PC-3 (cell line): ENCODE measurements around the gene RNF148.

Experiments used
- EZH2phosphoT487 ChIP-seq: fragments of 300-600 bp; sonication (generic); IDR thresholded peaks from 2 replicates; pipeline ENCODE4 v1.6.1; 2018; ENCODE audit warnings: mild to moderate bottlenecking, antibody characterized with exemption, low read length, borderline replicate concordance
- TF ChIP-seq, protein P1 (sequence below): fragments of 300-600 bp; sonication (generic); conservative IDR thresholded peaks from 2 replicates; pipeline ENCODE4 v1.5.1; 2017; ENCODE audit warnings: antibody characterized with exemption, low read depth, mild to moderate bottlenecking, low read length

DNA sequence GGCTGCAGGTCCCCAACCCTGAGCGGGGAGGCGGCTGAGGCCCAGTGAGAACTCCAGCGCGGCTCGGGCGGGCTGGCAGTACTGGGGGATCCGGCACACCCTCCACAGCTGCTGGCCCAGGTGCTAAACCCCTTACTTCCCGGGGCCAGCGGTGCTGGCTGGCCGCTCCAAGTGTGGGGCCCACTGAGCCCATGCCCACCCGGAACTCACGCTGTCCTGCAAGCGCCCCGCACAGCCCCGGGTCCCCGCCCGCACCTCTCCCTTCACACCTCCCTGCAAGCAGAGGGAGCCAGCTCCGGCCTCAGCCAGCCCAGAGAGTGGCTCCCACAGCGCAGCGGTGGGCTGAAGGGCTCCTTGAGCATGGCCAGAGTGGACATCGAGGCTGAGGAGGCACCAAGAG is 28.8 kb downstream of the RNF148 start:
- TF ChIP-seq, protein P1, sequence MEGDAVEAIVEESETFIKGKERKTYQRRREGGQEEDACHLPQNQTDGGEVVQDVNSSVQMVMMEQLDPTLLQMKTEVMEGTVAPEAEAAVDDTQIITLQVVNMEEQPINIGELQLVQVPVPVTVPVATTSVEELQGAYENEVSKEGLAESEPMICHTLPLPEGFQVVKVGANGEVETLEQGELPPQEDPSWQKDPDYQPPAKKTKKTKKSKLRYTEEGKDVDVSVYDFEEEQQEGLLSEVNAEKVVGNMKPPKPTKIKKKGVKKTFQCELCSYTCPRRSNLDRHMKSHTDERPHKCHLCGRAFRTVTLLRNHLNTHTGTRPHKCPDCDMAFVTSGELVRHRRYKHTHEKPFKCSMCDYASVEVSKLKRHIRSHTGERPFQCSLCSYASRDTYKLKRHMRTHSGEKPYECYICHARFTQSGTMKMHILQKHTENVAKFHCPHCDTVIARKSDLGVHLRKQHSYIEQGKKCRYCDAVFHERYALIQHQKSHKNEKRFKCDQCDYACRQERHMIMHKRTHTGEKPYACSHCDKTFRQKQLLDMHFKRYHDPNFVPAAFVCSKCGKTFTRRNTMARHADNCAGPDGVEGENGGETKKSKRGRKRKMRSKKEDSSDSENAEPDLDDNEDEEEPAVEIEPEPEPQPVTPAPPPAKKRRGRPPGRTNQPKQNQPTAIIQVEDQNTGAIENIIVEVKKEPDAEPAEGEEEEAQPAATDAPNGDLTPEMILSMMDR: no peak
- TF ChIP-seq EZH2phosphoT487: no peak
